ENCODE measurements around the gene FOXP1. TPM values are rescaled to one million over a fixed set of nuclear protein-coding genes. Genes with fewer than 3 reads are reported as not detected.

Gene FOXP1
- total and polyA plus RNA-seq, 3 experiments from 2014 or later: 142 to 185 (median 147) TPM

- Histone ChIP-seq H3K4me1 (ENCODE audit: insufficient read depth, low read length) (no peaks in the 10 kb centered on the region), H3K27ac (ENCODE audit: low read depth, low read length) (no peak overlapping the region), H3K4me3 (ENCODE audit: low read length) (no peak overlapping the region), H3K27me3 (ENCODE audit: insufficient read depth, low read length, poor library complexity, severe bottlenecking) (no peaks in the 10 kb centered on the region), H3K36me3 (ENCODE audit: insufficient read depth, low read length) (no peaks in the 10 kb centered on the region), H3K9me3 (ENCODE audit: low read length) (no peaks in the 10 kb centered on the region)
- Mint-ChIP-seq H3K4me3 (no peak overlapping the region), H3K4me1 (no peaks in the 10 kb centered on the region), H3K27me3 (no peaks in the 10 kb centered on the region), H3K27ac (no peak overlapping the region), H3K9me3 (peaks cover 0 to 6% (median 0%) of the 10 kb centered on the region in 5 donors), H3K36me3 (peaks cover 8 to 17% (median 16%) of the 10 kb centered on the region in 3 donors)
- ChIA-PET POLR2A (no interaction called here), CTCF (interaction anchor here (1.2 to 2.0 kb wide), 2 partner anchors 12 to 15 kb away, joined by 3 to 4 read pairs; no protein-coding TSS in a partner anchor)
- no peak for DNase-seq
Measured at GRCh38 chr3:71560665-71561064, 22.9 kb downstream of the FOXP1 start.

- H3K4me3 ChIP-seq (ENCODE audit: low read length): no peak overlapping the region
- ChIA-PET POLR2A (no interaction called here), CTCF (interaction anchor here (1.0 to 2.0 kb wide), 2 partner anchors 9 to 11 kb away, joined by 3 to 4 read pairs; no protein-coding TSS in a partner anchor)
- H3K36me3 ChIP-seq (ENCODE audit: insufficient read depth, low read length): no peaks in the 10 kb centered on the region
- Mint-ChIP-seq H3K27me3 (no peaks in the 10 kb centered on the region), H3K9me3 (peaks cover 0 to 6% (median 0%) of the 10 kb centered on the region in 5 donors), H3K4me3 (no peak overlapping the region), H3K36me3 (peaks cover 7 to 17% (median 16%) of the 10 kb centered on the region in 3 donors), H3K27ac (no peak overlapping the region), H3K4me1 (no peaks in the 10 kb centered on the region)
- no peaks in the 10 kb centered on the region for H3K27me3 ChIP-seq (ENCODE audit: insufficient read depth, low read length, poor library complexity, severe bottlenecking)
- no peak overlapping the region for H3K27ac ChIP-seq (ENCODE audit: low read depth, low read length)
- no peaks in the 10 kb centered on the region for H3K4me1 ChIP-seq (ENCODE audit: insufficient read depth, low read length)
- no peak for DNase-seq
- no peaks in the 10 kb centered on the region for H3K9me3 ChIP-seq (ENCODE audit: low read length)
Measured at GRCh38 chr3:71559578-71560162, 23.9 kb downstream of the FOXP1 start.

- H3K4me1 Mint-ChIP-seq: no peaks in the 10 kb centered on the region
- CTCF ChIA-PET: interaction anchor here (1.0 kb wide), 1 partner anchor 10 kb away, joined by 3 read pairs; no protein-coding TSS in a partner anchor
- POLR2A ChIA-PET: no interaction called here
Measured at GRCh38 chr3:71559021-71559420, 24.5 kb downstream of the FOXP1 start.

GRCh38 chr3:71554649-71555048 is 28.9 kb downstream of the FOXP1 start:
- Histone ChIP-seq H3K27me3 (ENCODE audit: insufficient read depth, low read length, poor library complexity, severe bottlenecking) (no peaks in the 10 kb centered on the region), H3K36me3 (ENCODE audit: insufficient read depth, low read length) (no peaks in the 10 kb centered on the region), H3K27ac (ENCODE audit: low read depth, low read length) (no peak overlapping the region), H3K9me3 (ENCODE audit: low read length) (no peaks in the 10 kb centered on the region), H3K4me1 (ENCODE audit: insufficient read depth, low read length) (no peaks in the 10 kb centered on the region), H3K4me3 (ENCODE audit: low read length) (no peak overlapping the region)
- ChIA-PET CTCF (no interaction called here), POLR2A (no interaction called here)
- no peak for DNase-seq
- Mint-ChIP-seq H3K4me1 (no peaks in the 10 kb centered on the region), H3K27ac (no peak overlapping the region), H3K36me3 (peaks cover 1 to 6% (median 3%) of the 10 kb centered on the region in 3 donors), H3K9me3 (no peaks in the 10 kb centered on the region), H3K27me3 (no peaks in the 10 kb centered on the region), H3K4me3 (no peak overlapping the region)

More at GRCh38 chr3:71559021-71559420, 24.5 kb downstream of the FOXP1 start:
- Histone ChIP-seq H3K27ac (ENCODE audit: low read depth, low read length) (no peak overlapping the region), H3K9me3 (ENCODE audit: low read length) (no peaks in the 10 kb centered on the region), H3K4me3 (ENCODE audit: low read length) (no peak overlapping the region), H3K36me3 (ENCODE audit: insufficient read depth, low read length) (no peaks in the 10 kb centered on the region), H3K27me3 (ENCODE audit: insufficient read depth, low read length, poor library complexity, severe bottlenecking) (no peaks in the 10 kb centered on the region), H3K4me1 (ENCODE audit: insufficient read depth, low read length) (no peaks in the 10 kb centered on the region)
- H3K36me3 Mint-ChIP-seq: peaks cover 7 to 17% (median 11%) of the 10 kb centered on the region in 3 donors
- H3K27ac Mint-ChIP-seq: no peak overlapping the region
- no peaks in the 10 kb centered on the region for H3K27me3 Mint-ChIP-seq
- peaks cover 0 to 6% (median 0%) of the 10 kb centered on the region in 5 donors for H3K9me3 Mint-ChIP-seq
- no peak for DNase-seq
- H3K4me3 Mint-ChIP-seq: no peak overlapping the region

GRCh38 chr3:71551311-71551919 is 32.1 kb downstream of the FOXP1 start:
- H3K4me3 Mint-ChIP-seq: no peak overlapping the region
- H3K4me1 Mint-ChIP-seq: no peaks in the 10 kb centered on the region
- POLR2A ChIA-PET: no interaction called here
- H3K9me3 Mint-ChIP-seq: no peaks in the 10 kb centered on the region
- Histone ChIP-seq H3K27ac (ENCODE audit: low read depth, low read length) (no peak overlapping the region), H3K36me3 (ENCODE audit: insufficient read depth, low read length) (no peaks in the 10 kb centered on the region), H3K27me3 (ENCODE audit: insufficient read depth, low read length, poor library complexity, severe bottlenecking) (no peaks in the 10 kb centered on the region), H3K9me3 (ENCODE audit: low read length) (no peaks in the 10 kb centered on the region), H3K4me1 (ENCODE audit: insufficient read depth, low read length) (no peaks in the 10 kb centered on the region), H3K4me3 (ENCODE audit: low read length) (no peak overlapping the region)
- no peak overlapping the region for H3K27ac Mint-ChIP-seq
- CTCF ChIA-PET: no interaction called here
- peaks cover 0 to 3% (median 0%) of the 10 kb centered on the region in 3 donors for H3K36me3 Mint-ChIP-seq
- no peaks in the 10 kb centered on the region for H3K27me3 Mint-ChIP-seq
- no peak for DNase-seq

- Mint-ChIP-seq H3K27ac (no peak overlapping the region), H3K4me3 (no peak overlapping the region), H3K4me1 (no peaks in the 10 kb centered on the region), H3K36me3 (peaks cover 0 to 3% (median 0%) of the 10 kb centered on the region in 3 donors), H3K27me3 (no peaks in the 10 kb centered on the region), H3K9me3 (no peaks in the 10 kb centered on the region)
- no peaks in the 10 kb centered on the region for H3K27me3 ChIP-seq (ENCODE audit: insufficient read depth, low read length, poor library complexity, severe bottlenecking)
- H3K9me3 ChIP-seq (ENCODE audit: low read length): no peaks in the 10 kb centered on the region
- no peak for DNase-seq
- ChIA-PET CTCF (no interaction called here), POLR2A (no interaction called here)
- no peak overlapping the region for H3K4me3 ChIP-seq (ENCODE audit: low read length)
- H3K27ac ChIP-seq (ENCODE audit: low read depth, low read length): no peak overlapping the region
- no peaks in the 10 kb centered on the region for H3K4me1 ChIP-seq (ENCODE audit: insufficient read depth, low read length)
- no peaks in the 10 kb centered on the region for H3K36me3 ChIP-seq (ENCODE audit: insufficient read depth, low read length)
Measured at GRCh38 chr3:71549951-71550350, 33.6 kb downstream of the FOXP1 start.

GRCh38 chr3:71548705-71549384 is 34.7 kb downstream of the FOXP1 start:
- H3K27ac ChIP-seq (ENCODE audit: low read depth, low read length): no peak overlapping the region
- ChIA-PET POLR2A (interaction anchor here (0.8 kb wide), 1 partner anchor 438 kb away, joined by 4 read pairs; no protein-coding TSS in a partner anchor), CTCF (interaction anchor here (0.6 to 1.0 kb wide), 2 partner anchors 12 to 200 kb away, joined by 4 to 5 read pairs; no protein-coding TSS in a partner anchor)
- no peaks in the 10 kb centered on the region for H3K27me3 Mint-ChIP-seq
- peak overlapping the region in 1 of 8 donors; percentile 33 for H3K27ac Mint-ChIP-seq
- H3K36me3 Mint-ChIP-seq: peaks cover 0 to 5% (median 0%) of the 10 kb centered on the region in 3 donors
- H3K9me3 ChIP-seq (ENCODE audit: low read length): no peaks in the 10 kb centered on the region
- no peaks in the 10 kb centered on the region for H3K27me3 ChIP-seq (ENCODE audit: insufficient read depth, low read length, poor library complexity, severe bottlenecking)
- H3K4me1 Mint-ChIP-seq: no peaks in the 10 kb centered on the region
- H3K36me3 ChIP-seq (ENCODE audit: insufficient read depth, low read length): no peaks in the 10 kb centered on the region
- H3K9me3 Mint-ChIP-seq: no peaks in the 10 kb centered on the region
- H3K4me3 Mint-ChIP-seq: no peak overlapping the region
- no peak overlapping the region for H3K4me3 ChIP-seq (ENCODE audit: low read length)
- DNase-seq: no peak
- H3K4me1 ChIP-seq (ENCODE audit: insufficient read depth, low read length): no peaks in the 10 kb centered on the region

Data from CD8-positive, alpha-beta memory T cell (primary cell).